Stimulated activated naive CD8-positive, alpha-beta T cell treated with anti-CD3 and anti-CD28 coated beads, Interleukin-15, Interleukin-2, amounts not matched to agents 100 U/mL and 50 U/mL, for 24 hours (primary cell): ENCODE measurements around the gene RASL10B.
A peak's percentile ranks its signal among the peaks of the same experiment; 100 is the strongest.
"Not testable (repeated sequence)": the region's sequence is repeated elsewhere in the genome, so short reads cannot be mapped to it uniquely, and the experiment has no call there.

ENCODE experiments used
- ATAC-seq: fragments of 150-1000 bp; cut with Tn5 transposase; one replicate; pipeline ENCODE4 v1.10.0; 2021
- DNase-seq: peaks from one replicate; pipeline ENCODE4 v3.0.0; 2021

RASL10B gene, protein sequence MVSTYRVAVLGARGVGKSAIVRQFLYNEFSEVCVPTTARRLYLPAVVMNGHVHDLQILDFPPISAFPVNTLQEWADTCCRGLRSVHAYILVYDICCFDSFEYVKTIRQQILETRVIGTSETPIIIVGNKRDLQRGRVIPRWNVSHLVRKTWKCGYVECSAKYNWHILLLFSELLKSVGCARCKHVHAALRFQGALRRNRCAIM

GRCh38 chr17:35731239-35731916, at the start of gene RASL10B:
Gene RASL10B, plus strand, starts transcription at chr17:35731639. Its CDS starts 3,546 bp downstream, at chr17:35735185.
- ATAC-seq (peak; percentile 74), DNase-seq (peak; percentile 69)

- DNase-seq = no peak
Observed at GRCh38 chr17:35683591-35683990, 47.8 kb upstream of the RASL10B start.

DNA sequence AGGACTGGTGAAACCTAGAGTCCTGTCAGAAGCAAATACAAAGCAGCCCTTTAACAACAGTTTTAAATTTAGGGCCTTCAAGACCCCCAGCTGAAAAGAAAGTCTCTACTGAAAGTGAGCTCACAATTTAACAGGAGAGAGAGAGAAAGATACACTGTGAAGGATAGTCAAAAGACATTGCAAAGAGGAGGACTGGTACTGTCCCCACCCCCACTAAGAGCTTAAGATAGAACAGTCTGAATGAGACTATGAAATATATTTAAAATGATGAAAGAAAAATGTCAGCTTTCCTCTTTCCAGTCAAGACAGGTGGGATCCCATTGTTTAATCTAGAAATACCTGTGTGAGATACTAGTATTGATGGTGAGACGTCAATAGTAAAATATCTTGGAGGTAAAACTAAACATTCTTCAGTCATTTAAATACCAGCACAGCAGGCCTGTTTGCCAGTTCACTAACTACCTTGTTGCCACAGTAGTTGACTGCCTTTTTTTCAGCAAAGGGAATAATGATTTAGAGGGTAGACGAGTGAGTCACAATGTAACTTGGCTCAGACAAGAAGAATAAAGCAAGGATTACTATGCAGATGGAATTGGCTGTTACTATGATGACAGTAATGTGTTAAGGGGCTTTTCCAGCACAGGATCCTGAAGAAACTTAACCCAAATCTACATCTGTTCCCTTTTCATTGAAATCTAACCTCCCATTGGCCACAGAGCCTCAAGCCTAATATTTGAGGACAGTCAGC, 47.2 kb upstream of the RASL10B start:
- DNase-seq (no peak), ATAC-seq (no peak)

More at GRCh38 chr17:35683591-35683990, 47.8 kb upstream of the RASL10B start:
- ATAC-seq = no peak

DNA sequence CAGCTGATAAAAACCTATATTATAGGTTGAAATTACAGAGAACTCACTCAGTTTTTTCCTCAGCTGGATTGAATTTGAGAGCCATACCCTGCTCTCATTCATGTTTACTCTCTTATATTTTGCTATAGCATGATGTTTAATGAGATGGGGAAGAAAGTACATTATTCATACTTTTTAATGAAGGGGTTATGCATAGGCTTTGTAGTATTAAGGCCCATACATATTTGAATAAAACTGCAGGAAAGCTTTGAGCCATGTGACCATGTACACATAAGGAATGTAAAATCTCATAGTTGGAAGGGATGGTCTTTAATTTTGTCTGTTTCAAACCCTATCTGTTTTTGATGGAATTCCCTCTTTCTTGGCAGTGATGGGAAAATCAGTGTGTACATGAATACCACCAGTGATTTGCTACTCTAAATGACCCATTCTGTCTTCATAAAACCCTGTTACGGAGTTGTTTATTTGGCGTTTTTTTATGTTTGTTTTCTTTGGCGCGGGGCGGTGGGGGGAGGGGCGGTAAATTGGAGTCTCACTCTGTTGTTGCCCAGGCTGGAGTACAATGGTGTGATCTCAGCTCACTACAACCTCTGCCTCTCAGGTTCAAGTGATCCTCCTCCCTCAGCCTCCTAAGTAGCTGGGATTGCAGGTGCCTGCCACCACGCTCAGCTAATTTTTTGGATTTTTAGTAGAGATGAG, 38.8 kb upstream of the RASL10B start:
- ATAC-seq (no peak), DNase-seq (no peak)

- ATAC-seq (no peak), DNase-seq (no peak)
Observed at GRCh38 chr17:35693662-35694061, 37.8 kb upstream of the RASL10B start.

DNA sequence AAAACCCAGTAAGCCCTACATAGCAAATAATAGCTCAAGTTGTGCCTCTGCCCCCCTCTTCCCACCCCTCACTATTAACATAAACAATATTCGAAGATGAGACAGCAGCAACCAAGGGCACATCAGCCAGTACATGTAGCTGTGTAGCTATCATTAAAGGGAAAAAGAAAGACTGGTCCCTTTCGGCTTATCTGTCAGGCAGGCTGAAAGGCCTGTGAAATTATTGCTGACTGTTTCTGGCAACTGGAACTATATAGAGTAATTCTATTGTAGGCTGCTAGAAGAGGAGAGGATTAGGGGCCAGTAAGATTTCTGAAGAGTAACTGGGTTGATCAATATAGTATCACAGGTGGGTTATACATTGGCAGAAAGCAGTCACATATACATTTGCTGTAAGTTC, 36.5 kb upstream of the RASL10B start:
- DNase-seq (no peak), ATAC-seq (no peak)

- ATAC-seq = no peak
- DNase-seq = no peak
Observed at GRCh38 chr17:35695613-35696012, 35.8 kb upstream of the RASL10B start.

DNA sequence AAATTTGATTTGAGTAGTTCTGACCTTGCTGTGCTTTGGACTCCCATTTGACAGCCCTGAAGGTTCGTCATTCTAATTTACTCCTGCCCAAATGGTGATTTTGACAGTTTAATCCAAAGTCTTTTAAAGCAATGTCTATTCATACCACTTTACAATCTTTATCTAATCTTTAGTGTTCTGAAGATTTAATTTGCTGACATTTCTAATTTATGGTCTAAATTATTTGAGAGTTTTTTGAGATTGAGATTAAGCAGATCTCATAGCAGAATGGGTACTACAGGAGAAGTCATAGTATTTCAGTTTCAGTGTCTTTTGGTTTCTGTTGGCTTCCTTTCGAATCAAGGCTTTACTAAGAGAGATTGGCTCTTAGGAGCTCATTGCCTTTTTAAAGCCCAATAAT, 32.6 kb upstream of the RASL10B start:
- no peak for DNase-seq
- no peak for ATAC-seq

- no peak for DNase-seq
- ATAC-seq = no peak
Observed at GRCh38 chr17:35700150-35700549, 31.3 kb upstream of the RASL10B start.

DNA sequence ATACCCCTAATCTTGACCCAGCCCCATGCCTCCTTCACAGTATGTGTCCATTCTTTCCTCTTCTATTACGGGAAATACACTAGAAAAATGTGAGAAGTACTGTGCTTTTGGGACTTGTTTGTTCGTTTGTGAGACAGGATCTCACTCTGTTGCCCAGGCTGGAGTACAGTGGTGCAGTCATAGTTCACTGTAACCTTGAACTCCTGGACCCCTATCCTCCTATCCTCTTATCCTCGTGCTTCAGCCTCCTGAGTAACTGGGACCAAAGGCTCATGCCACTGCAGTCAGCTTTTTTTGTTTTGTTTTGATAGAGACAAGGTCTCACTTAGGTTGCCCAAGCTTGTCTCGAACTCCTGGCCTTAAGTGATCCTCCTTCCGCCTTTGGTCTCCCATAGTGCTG, 29.9 kb upstream of the RASL10B start:
- DNase-seq = no peak
- no peak for ATAC-seq

GRCh38 chr17:35703308-35703707, 28.1 kb upstream of the RASL10B start:
- DNase-seq, ATAC-seq: not testable (repeated sequence)

DNA sequence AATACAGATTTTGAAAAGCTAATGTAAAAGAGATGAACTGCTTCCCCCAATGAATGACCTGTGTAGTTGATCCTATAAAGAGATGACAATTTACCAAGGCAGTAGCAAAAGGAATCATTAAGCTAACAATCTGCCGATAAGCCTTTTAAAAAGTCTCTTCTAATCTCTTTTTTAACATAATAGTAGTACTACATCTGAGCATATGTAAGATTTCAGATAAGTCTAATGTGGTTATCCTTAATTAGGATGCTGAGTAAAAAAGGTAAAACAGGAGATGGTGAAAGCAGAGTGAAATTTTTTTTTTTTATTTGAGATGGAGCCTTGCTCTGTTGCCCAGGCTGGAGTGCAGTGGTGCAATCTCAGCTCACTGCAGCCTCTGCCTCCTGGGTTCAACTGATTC, 26.2 kb upstream of the RASL10B start:
- DNase-seq (no peak), ATAC-seq (no peak)

- DNase-seq (no peak), ATAC-seq (no peak)
Observed at GRCh38 chr17:35705705-35706104, 25.7 kb upstream of the RASL10B start.

- peak; percentile 55 for ATAC-seq
- no peak for DNase-seq
Observed at GRCh38 chr17:35708149-35708548, 23.3 kb upstream of the RASL10B start.

DNA sequence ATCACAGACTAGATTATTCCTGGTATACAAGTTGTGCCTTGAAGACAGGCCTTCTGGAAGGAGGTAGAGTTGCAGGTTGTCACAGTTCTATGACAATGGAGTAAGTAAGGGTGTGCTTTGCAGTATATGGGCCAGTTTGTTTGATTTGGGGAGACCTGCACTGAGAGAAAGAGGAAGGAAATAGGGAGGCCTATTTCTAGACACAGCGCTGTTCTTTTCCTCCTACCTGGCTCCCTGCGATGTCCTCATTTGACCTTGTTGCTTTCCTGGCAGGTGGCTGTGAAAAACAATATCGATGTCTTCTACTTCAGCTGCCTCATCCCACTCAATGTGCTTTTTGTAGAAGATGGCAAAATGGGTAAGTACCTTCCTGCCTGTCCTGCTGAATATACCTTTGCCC, 22.5 kb upstream of the RASL10B start:
- DNase-seq (no peak), ATAC-seq (no peak)

- no peak for DNase-seq
- no peak for ATAC-seq
Observed at GRCh38 chr17:35709874-35710273, 21.6 kb upstream of the RASL10B start.

DNA sequence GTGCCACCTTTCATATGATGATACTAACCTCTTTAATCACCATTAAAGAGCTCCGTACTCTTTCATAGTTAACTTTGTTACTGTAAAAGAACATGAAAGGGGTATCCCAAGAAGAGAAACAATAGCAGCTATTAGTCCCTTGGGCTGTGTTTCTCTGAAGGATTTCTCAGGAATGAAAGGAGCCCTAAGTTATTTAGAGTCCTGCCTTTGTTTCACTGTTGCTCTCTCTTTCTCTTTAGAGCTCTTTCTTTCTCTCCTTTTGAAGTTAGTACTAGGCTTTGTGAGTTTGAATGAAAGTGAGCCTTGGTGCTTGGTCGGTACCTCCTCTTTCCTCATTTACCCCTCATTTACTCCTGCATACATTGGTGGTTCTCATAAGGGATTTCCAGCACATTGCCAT, 20.5 kb upstream of the RASL10B start:
- DNase-seq (no peak), ATAC-seq (no peak)

DNA sequence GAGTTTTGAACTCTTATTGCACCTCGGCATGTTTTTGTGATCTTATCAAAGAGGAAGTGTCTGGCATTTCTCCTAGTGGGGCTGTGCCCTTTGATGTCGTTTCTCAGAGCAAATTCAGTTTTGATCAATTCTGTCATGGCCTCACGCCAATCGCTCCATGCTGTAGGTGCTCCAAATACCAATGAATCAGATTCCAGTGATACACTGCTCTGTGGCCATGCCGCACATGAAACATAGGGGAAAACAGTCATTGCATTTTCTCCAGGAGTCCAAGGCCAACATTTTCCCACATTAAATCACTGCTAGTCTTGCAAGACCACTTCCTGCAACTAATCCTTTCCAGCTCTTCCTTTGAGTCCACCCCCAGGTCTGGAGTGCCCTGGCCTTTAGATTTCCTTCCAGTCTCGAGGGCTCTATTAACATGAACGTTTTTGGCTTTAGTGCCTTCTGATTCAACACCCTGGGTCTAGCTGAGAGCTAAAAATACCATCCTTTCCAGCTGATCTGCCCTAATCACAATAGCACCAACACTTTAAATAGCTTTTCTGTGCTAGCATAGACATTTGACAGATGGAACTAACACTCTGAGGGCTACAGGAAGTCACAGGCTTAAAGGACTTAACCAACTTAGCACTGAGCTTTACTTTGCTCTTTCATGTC, 18.2 kb upstream of the RASL10B start:
- ATAC-seq (peak; percentile 44), DNase-seq (no peak)

DNA sequence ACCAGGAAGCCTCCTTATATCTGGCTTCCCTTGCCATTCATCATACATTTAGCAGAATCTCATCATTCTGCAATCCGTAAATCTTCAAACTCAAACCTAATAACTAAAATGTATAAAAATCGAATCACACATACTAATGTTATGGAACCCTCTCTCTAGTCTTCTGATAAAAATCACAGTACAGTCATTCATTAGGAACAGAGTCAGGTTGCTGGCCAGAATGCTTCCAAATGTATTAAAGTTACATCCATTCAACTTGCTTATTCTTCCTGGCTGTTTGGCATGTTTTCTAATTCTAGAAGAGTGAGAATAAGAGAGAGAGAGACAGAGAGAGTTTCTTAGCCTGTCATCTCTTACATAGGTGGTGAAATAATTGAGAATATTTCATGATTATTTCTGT, 16.5 kb upstream of the RASL10B start:
- ATAC-seq (no peak), DNase-seq (no peak)

GRCh38 chr17:35715416-35715815, 16.0 kb upstream of the RASL10B start:
- DNase-seq = no peak
- no peak for ATAC-seq

- DNase-seq (no peak), ATAC-seq (no peak)
Observed at GRCh38 chr17:35716173-35716572, 15.3 kb upstream of the RASL10B start.

GRCh38 chr17:35716897-35717465, 14.5 kb upstream of the RASL10B start:
- ATAC-seq (no peak), DNase-seq (no peak)
